HT1080 (cell line): ENCODE measurements around the gene MYLK. TPM values are rescaled to one million over a fixed set of nuclear protein-coding genes. Genes with fewer than 3 reads are reported as not detected.
"Not testable (repeated sequence)": the region's sequence is repeated elsewhere in the genome, so short reads cannot be mapped to it uniquely, and the experiment has no call there.

Experiments used
- DNase-seq: peaks from one replicate; pipeline ENCODE4 v3.0.0-alpha.2; 2015; ENCODE audit warnings: low read depth
- polyA plus RNA-seq, 2 experiments: library from polyadenylated mRNA; depleted of rRNA; stranded (reverse); fragments of >200 nt; gene quantifications; 2 replicates each; pipeline ENCODE4 v1.2.3, GENCODE V29; 2015
- total RNA-seq: library from RNA; depleted of rRNA; stranded (reverse); fragments of >200 nt; shearing (Covaris generic); gene quantifications from 2 replicates; pipeline ENCODE4 v1.2.3, GENCODE V29; 2014; rRNA removed

The MYLK gene
- total RNA-seq = 185 and 197 TPM in 2 replicates
- polyA plus RNA-seq (2015; cell fraction: cytosol; rRNA removed) = 91.8 and 104 TPM in 2 replicates
- 372 and 471 TPM in 2 replicates for polyA plus RNA-seq (2015; cell fraction: nucleus; rRNA removed)

GRCh38 chr3:123884203-123884831, at the start of gene MYLK:
MYLK (minus strand) TSS chr3:123884332; CDS start chr3:123793841, 90,491 bp downstream.
- DNase-seq = peak; percentile 98

GRCh38 chr3:123930445-123930844, 46.3 kb upstream of the MYLK start:
- no peak for DNase-seq

GRCh38 chr3:123929325-123929724, 45.2 kb upstream of the MYLK start:
- no peak for DNase-seq

- DNase-seq = no peak
Measured at GRCh38 chr3:123926396-123926795, 42.3 kb upstream of the MYLK start.

GRCh38 chr3:123920868-123921267, 36.7 kb upstream of the MYLK start:
- no peak for DNase-seq

GRCh38 chr3:123920383-123920782, 36.3 kb upstream of the MYLK start:
- no peak for DNase-seq

- no peak for DNase-seq
Measured at GRCh38 chr3:123919353-123919752, 35.2 kb upstream of the MYLK start.

- peak; percentile 10 for DNase-seq
Measured at GRCh38 chr3:123914829-123915228, 30.7 kb upstream of the MYLK start.

- no peak for DNase-seq
Measured at GRCh38 chr3:123909785-123910184, 25.7 kb upstream of the MYLK start.

GRCh38 chr3:123907720-123908119, 23.6 kb upstream of the MYLK start:
- DNase-seq = no peak

GRCh38 chr3:123899300-123899865, 15.3 kb upstream of the MYLK start:
- DNase-seq = no peak

GRCh38 chr3:123893012-123893411, 8.9 kb upstream of the MYLK start:
- no peak for DNase-seq

- no peak for DNase-seq
Measured at GRCh38 chr3:123892195-123892594, 8.1 kb upstream of the MYLK start.

- DNase-seq = not testable (repeated sequence)
Measured at GRCh38 chr3:123890991-123891390, 6.9 kb upstream of the MYLK start.

GRCh38 chr3:123890162-123890561, 6.0 kb upstream of the MYLK start:
- DNase-seq = not testable (repeated sequence)

GRCh38 chr3:123884993-123885392, 861 bp upstream of the MYLK start:
- no peak for DNase-seq

GRCh38 chr3:123883701-123884202, 380 bp downstream of the MYLK start:
- DNase-seq = peak; percentile 47

- DNase-seq = peak; percentile 75
Measured at GRCh38 chr3:123883111-123883510, 1.0 kb downstream of the MYLK start.

GRCh38 chr3:123881771-123882170, 2.4 kb downstream of the MYLK start:
- DNase-seq = no peak

- peak; percentile 70 for DNase-seq
Measured at GRCh38 chr3:123880998-123881561, 3.1 kb downstream of the MYLK start.

- no peak for DNase-seq
Measured at GRCh38 chr3:123878807-123879206, 5.3 kb downstream of the MYLK start.

GRCh38 chr3:123877965-123878364, 6.2 kb downstream of the MYLK start:
- no peak for DNase-seq

GRCh38 chr3:123877466-123877865, 6.7 kb downstream of the MYLK start:
- DNase-seq = no peak
